Trophoblast cell (in vitro differentiated cells and primary cell): ENCODE data around the gene PDK3.
A peak's percentile ranks its signal among the peaks of the same experiment; 100 is the strongest.

Experiments used
- DNase-seq, 2 donors: peaks; one replicate each; pipeline ENCODE4 v3.0.0-alpha.2; 2016
- H2AFZ ChIP-seq: 2 replicates; pipeline ENCODE4 v1.6.1; 2013; ENCODE audit warnings: low read length, moderate library complexity, mild to moderate bottlenecking; ENCODE audit not compliant: insufficient read depth, poor library complexity
- H2AK5ac ChIP-seq: 2 replicates; pipeline ENCODE4 v1.6.1; 2013; ENCODE audit warnings: mild to moderate bottlenecking, low read length
- H2BK120ac ChIP-seq: 2 replicates; pipeline ENCODE4 v1.6.1; 2013; ENCODE audit warnings: low read length, mild to moderate bottlenecking, moderate library complexity; ENCODE audit not compliant: insufficient read depth, poor library complexity
- H2BK12ac ChIP-seq: 2 replicates; pipeline ENCODE4 v1.6.1; 2013; ENCODE audit warnings: mild to moderate bottlenecking, low read length, moderate library complexity
- H2BK5ac ChIP-seq: 2 replicates; pipeline ENCODE4 v1.6.1; 2013; ENCODE audit warnings: low read length, low read depth, moderate library complexity, mild to moderate bottlenecking; ENCODE audit not compliant: poor library complexity
- H3K14ac ChIP-seq: 2 replicates; pipeline ENCODE4 v1.6.1; 2013; ENCODE audit warnings: mild to moderate bottlenecking, low read length
- H3K18ac ChIP-seq: 2 replicates; pipeline ENCODE4 v1.6.1; 2013; ENCODE audit warnings: mild to moderate bottlenecking, low read length
- H3K23ac ChIP-seq: 2 replicates; pipeline ENCODE4 v1.6.1; 2013; ENCODE audit warnings: low read length
- H3K27ac ChIP-seq: 2 replicates; pipeline ENCODE4 v1.5.1; 2013; ENCODE audit warnings: low read depth, mild to moderate bottlenecking, inconsistent platforms, low read length, moderate library complexity
- H3K27me3 ChIP-seq: 2 replicates; pipeline ENCODE4 v1.6.1; 2013; ENCODE audit warnings: inconsistent platforms, mild to moderate bottlenecking, low read length, moderate library complexity; ENCODE audit not compliant: insufficient read depth
- H3K36me3 ChIP-seq, 2 experiments: 1 replicate in 1 of 2; 2 replicates in 1 of 2; pipeline ENCODE4 v1.6.1; 2013; ENCODE audit warnings: low read length in 2 of 2, mild to moderate bottlenecking in 2 of 2, moderate library complexity in 1 of 2; ENCODE audit not compliant: insufficient read depth in 2 of 2, control insufficient read depth in 1 of 2
- H3K4ac ChIP-seq: 2 replicates; pipeline ENCODE4 v1.6.1; 2013; ENCODE audit warnings: low read depth, mild to moderate bottlenecking, low read length, moderate library complexity
- H3K4me1 ChIP-seq, 2 experiments: 1 replicate in 1 of 2; 2 replicates in 1 of 2; pipeline ENCODE4 v1.6.1; 2013; ENCODE audit warnings: low read length in 2 of 2, mild to moderate bottlenecking in 2 of 2, moderate library complexity in 1 of 2; ENCODE audit not compliant: insufficient read depth in 2 of 2, control insufficient read depth in 1 of 2
- H3K4me2 ChIP-seq: 2 replicates; pipeline ENCODE4 v1.6.1; 2013; ENCODE audit warnings: inconsistent platforms, mild to moderate bottlenecking, low read length, moderate library complexity
- H3K4me3 ChIP-seq: 2 replicates; pipeline ENCODE4 v1.5.1; 2013; ENCODE audit warnings: mild to moderate bottlenecking, low read depth, low read length, inconsistent platforms
- H3K79me1 ChIP-seq: one replicate; pipeline ENCODE4 v1.6.1; 2013; ENCODE audit warnings: low read length
- H3K79me2 ChIP-seq: 2 replicates; pipeline ENCODE4 v1.6.1; 2013; ENCODE audit warnings: low read length, mild to moderate bottlenecking; ENCODE audit not compliant: control insufficient read depth, insufficient read depth, poor library complexity
- H3K9ac ChIP-seq: 2 replicates; pipeline ENCODE4 v1.6.1; 2013; ENCODE audit warnings: mild to moderate bottlenecking, low read length
- H3K9me3 ChIP-seq: 2 replicates; pipeline ENCODE4 v1.6.1; 2013; ENCODE audit warnings: low read depth, mild to moderate bottlenecking, control low read depth, inconsistent platforms, low read length; ENCODE audit not compliant: insufficient read depth
- H4K12ac ChIP-seq: 2 replicates; pipeline ENCODE4 v1.6.1; 2013; ENCODE audit warnings: low read depth, mild to moderate bottlenecking, low read length, moderate library complexity
- H4K8ac ChIP-seq: 2 replicates; pipeline ENCODE4 v1.6.1; 2013; ENCODE audit warnings: low read depth, mild to moderate bottlenecking, low read length, moderate library complexity
- H4K91ac ChIP-seq: one replicate; pipeline ENCODE4 v1.6.1; 2013; ENCODE audit warnings: low read depth, mild to moderate bottlenecking, low read length, moderate library complexity
- WGBS: extraction: QIAGEN DNeasy Blood & Tissue Kit; methylation state at CpG from one replicate; pipeline ENCODE4 v1.1.7; 2013; ENCODE audit warnings: missing lambda C conversion rate; ENCODE audit not compliant: insufficient read length, insufficient coverage; ENCODE audit errors: extremely low coverage; 5-methylcytosine and 5-hydroxymethylcytosine counted together

PDK3 gene

GRCh38 chrX:24466025-24466424, 939 bp downstream of the PDK3 start:
- Histone ChIP-seq H4K8ac (no peak overlapping the region), H4K12ac (no peak overlapping the region), H3K27ac (no peak overlapping the region), H3K9ac (no peak overlapping the region), H3K36me3 (no peaks in the 10 kb centered on the region), H3K14ac (no peak overlapping the region), H3K23ac (no peak overlapping the region), H2AK5ac (no peak overlapping the region), H3K4me2 (peak overlapping the region; percentile 20), H3K4ac (no peak overlapping the region), H2AFZ (no peak overlapping the region), H4K91ac (no peak overlapping the region), H3K79me2 (peaks cover 3% of the 10 kb centered on the region), H3K4me3 (no peak overlapping the region), H3K27me3 (no peaks in the 10 kb centered on the region), H2BK12ac (no peak overlapping the region), H3K18ac (no peak overlapping the region), H3K4me1 (no peaks in the 10 kb centered on the region), H3K79me1 (peaks cover 2% of the 10 kb centered on the region), H2BK5ac (no peak overlapping the region), H3K9me3 (no peaks in the 10 kb centered on the region), H2BK120ac (no peak overlapping the region)
- no CpG with 5 or more reads among the region's 11 CpGs for WGBS
- no peak for DNase-seq

- Histone ChIP-seq H3K23ac (no peak overlapping the region), H2BK5ac (no peak overlapping the region)
- WGBS = no CpG with 5 or more reads among the region's 1 CpG
These were observed 3.2 kb downstream of the PDK3 start for GRCh38 chrX:24468245-24468644.

DNA sequence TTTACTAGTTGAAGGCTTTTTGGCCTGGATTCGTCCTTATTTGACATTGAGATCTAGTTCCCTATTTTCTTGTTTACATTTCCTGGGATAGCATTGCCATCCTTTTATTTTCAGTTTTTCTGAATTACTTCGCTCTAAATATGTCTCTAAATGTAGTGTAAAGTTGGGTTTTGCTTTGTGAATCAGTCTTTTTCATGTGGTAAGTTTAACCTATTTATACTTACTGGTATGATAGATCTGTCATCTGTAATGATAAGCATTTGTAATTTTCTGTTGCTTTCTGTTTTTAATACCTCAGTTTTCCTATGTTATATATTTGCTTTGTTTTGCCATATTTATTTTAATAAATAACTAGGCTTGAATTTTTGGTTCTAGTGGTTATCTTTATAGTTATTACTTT, 6.7 kb downstream of the PDK3 start:
- no peak overlapping the region for H4K8ac ChIP-seq
- no peaks in the 10 kb centered on the region for H3K79me1 ChIP-seq
- no peak overlapping the region for H2BK12ac ChIP-seq
- no peak for DNase-seq
- H3K36me3 ChIP-seq = no peaks in the 10 kb centered on the region
- H4K91ac ChIP-seq = no peak overlapping the region
- H3K14ac ChIP-seq = no peak overlapping the region
- H3K4me2 ChIP-seq = no peak overlapping the region
- no peak overlapping the region for H3K23ac ChIP-seq
- no peaks in the 10 kb centered on the region for H3K27me3 ChIP-seq
- H2AFZ ChIP-seq = no peak overlapping the region
- H2BK5ac ChIP-seq = no peak overlapping the region
- H2BK120ac ChIP-seq = no peak overlapping the region
- H3K18ac ChIP-seq = no peak overlapping the region
- no CpG with 5 or more reads among the region's 2 CpGs for WGBS
- no peak overlapping the region for H3K9ac ChIP-seq
- no peak overlapping the region for H3K4ac ChIP-seq
- H3K4me1 ChIP-seq = no peaks in the 10 kb centered on the region
- H3K79me2 ChIP-seq = no peaks in the 10 kb centered on the region
- no peak overlapping the region for H2AK5ac ChIP-seq
- H3K9me3 ChIP-seq = no peaks in the 10 kb centered on the region
- no peak overlapping the region for H4K12ac ChIP-seq
- H3K27ac ChIP-seq = no peak overlapping the region
- H3K4me3 ChIP-seq = no peak overlapping the region

More at GRCh38 chrX:24468245-24468644, 3.2 kb downstream of the PDK3 start:
- Histone ChIP-seq H3K4ac (no peak overlapping the region), H3K9me3 (no peaks in the 10 kb centered on the region), H3K36me3 (no peaks in the 10 kb centered on the region), H2AK5ac (no peak overlapping the region), H3K79me2 (peaks cover 3% of the 10 kb centered on the region), H4K91ac (no peak overlapping the region), H3K27ac (no peak overlapping the region), H3K79me1 (peaks cover 2% of the 10 kb centered on the region), H3K14ac (no peak overlapping the region), H4K8ac (no peak overlapping the region), H3K4me1 (no peaks in the 10 kb centered on the region), H3K27me3 (no peaks in the 10 kb centered on the region), H2AFZ (no peak overlapping the region), H3K4me3 (no peak overlapping the region), H3K18ac (no peak overlapping the region), H2BK120ac (no peak overlapping the region), H3K9ac (no peak overlapping the region), H3K4me2 (no peak overlapping the region), H4K12ac (no peak overlapping the region), H2BK12ac (no peak overlapping the region)
- DNase-seq = peak in 1 of 2 donors; percentile 49

DNA sequence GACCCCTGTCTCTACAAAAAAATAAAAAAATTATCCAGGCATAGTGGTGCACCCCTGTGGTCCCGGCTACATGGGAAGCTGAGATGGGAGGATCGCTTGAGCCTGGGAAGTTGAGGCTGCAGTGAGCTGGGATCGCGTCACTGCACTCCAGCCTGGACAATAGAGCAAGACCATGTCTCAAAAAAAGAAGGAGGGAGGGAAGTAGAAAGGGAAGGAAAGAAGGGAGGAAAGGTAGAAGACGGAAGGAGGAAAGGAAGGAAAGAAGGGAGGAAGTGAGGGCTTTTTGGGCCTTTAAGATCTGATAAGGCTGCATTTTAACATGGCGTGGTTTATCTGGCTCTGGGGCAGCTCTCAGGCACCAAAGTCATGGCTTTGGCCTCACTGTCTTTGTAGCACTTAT, 10.4 kb downstream of the PDK3 start:
- Histone ChIP-seq H3K79me2 (no peaks in the 10 kb centered on the region), H4K8ac (no peak overlapping the region), H3K36me3 (no peaks in the 10 kb centered on the region), H3K14ac (no peak overlapping the region), H3K27me3 (no peaks in the 10 kb centered on the region), H4K91ac (no peak overlapping the region), H4K12ac (no peak overlapping the region), H2AK5ac (no peak overlapping the region), H3K4me3 (no peak overlapping the region), H2AFZ (no peak overlapping the region), H3K23ac (no peak overlapping the region), H3K27ac (no peak overlapping the region), H3K4me1 (no peaks in the 10 kb centered on the region), H3K4ac (no peak overlapping the region), H3K9me3 (no peaks in the 10 kb centered on the region), H3K9ac (no peak overlapping the region), H2BK12ac (no peak overlapping the region), H2BK5ac (no peak overlapping the region), H2BK120ac (no peak overlapping the region), H3K18ac (no peak overlapping the region), H3K4me2 (no peak overlapping the region), H3K79me1 (no peaks in the 10 kb centered on the region)
- WGBS = 78% methylated on average over 1 of the region's 6 CpGs
- no peak for DNase-seq
